A549 (cell line): ENCODE measurements around the gene METTL25B. TPM values are rescaled to one million over a fixed set of nuclear protein-coding genes. Genes with fewer than 3 reads are reported as not detected.

Experiments used
- ATAC-seq, 2 experiments: fragments of 200-7000 bp in 1 of 2; fragments of >200 bp in 1 of 2; cut with Nextera tagmentation in 1 of 2; cut with Tn5 transposase in 1 of 2; 3 replicates each; pipeline versions ENCODE4 v1.8.0 to v1.9.1; 2018 to 2020; ENCODE audit warnings: mild to moderate bottlenecking in 1 of 2, moderate library complexity in 1 of 2
- CTCF ChIA-PET: fragments of 300-600 bp; sonication (Branson Sonifier 250); formaldehyde crosslinking; extraction: SDS; loops from one replicate; lab custom pipeline; 2021; ENCODE audit warnings: antibody characterized with exemption, inconsistent platforms; lab: Yijun Ruan, JAX
- POLR2A ChIA-PET: fragments of 350-600 bp; formaldehyde crosslinking; extraction: SDS; loops from one replicate; lab custom pipeline; 2021; ENCODE audit warnings: antibody characterized with exemption, inconsistent platforms; lab: Yijun Ruan, JAX
- DNase-seq, 2 experiments: peaks; one replicate each; pipeline versions ENCODE4 v3.0.0 to v3.0.0-alpha.2; 2011 to 2016; ENCODE audit warnings: low read depth in 1 of 2, low spot score in 1 of 2
- FAIRE-seq: peaks from 2 replicates; lab custom pipeline; 2011; peaks lifted over from hg19 to GRCh38; lab: Jason Lieb, UNC
- H3K27ac ChIP-seq, 2 experiments: fragments of >200 bp; sonication (Bioruptor Twin); formaldehyde crosslinking; 3 replicates each; pipeline ENCODE4 v1.5.1; 2016 to 2017
- H3K4me1 ChIP-seq: fragments of >200 bp; sonication (Bioruptor Twin); formaldehyde crosslinking; 3 replicates; pipeline ENCODE4 v1.6.1; 2016
- H3K4me2 ChIP-seq: fragments of >200 bp; sonication (Bioruptor Twin); formaldehyde crosslinking; 3 replicates; pipeline ENCODE4 v1.6.1; 2016
- H3K4me3 ChIP-seq: fragments of >200 bp; sonication (Bioruptor Twin); formaldehyde crosslinking; 3 replicates; pipeline ENCODE4 v1.5.1; 2016
- H3K9me3 ChIP-seq: fragments of >200 bp; sonication (Bioruptor Twin); formaldehyde crosslinking; 3 replicates; pipeline ENCODE4 v1.6.1; 2016
- CBX2 ChIP-seq: fragments of 200-600 bp; sonication (generic); IDR thresholded peaks from 2 replicates; pipeline ENCODE4 v1.6.1; 2016; ENCODE audit warnings: low read depth, mild to moderate bottlenecking, borderline replicate concordance
- CBX8 ChIP-seq: fragments of 200-600 bp; sonication (generic); IDR thresholded peaks from 2 replicates; pipeline ENCODE4 v1.6.1; 2016
- CHD2 ChIP-seq: fragments of 150-350 bp; IDR thresholded peaks from 2 replicates; pipeline ENCODE4 v1.6.1; 2014; ENCODE audit warnings: low read length; ENCODE audit not compliant: partially characterized antibody
- FOXS1 ChIP-seq: fragments of 250-450 bp; sonication (Bioruptor Pico); IDR thresholded peaks from 2 replicates; pipeline ENCODE4 v1.5.0; 2020; ENCODE audit warnings: mild to moderate bottlenecking, moderate library complexity
- HEYL ChIP-seq: fragments of 250-450 bp; sonication (Bioruptor Pico); IDR thresholded peaks from 2 replicates; pipeline ENCODE4 v1.8.0; 2021; ENCODE audit warnings: mild to moderate bottlenecking, moderate library complexity
- HOXA7 ChIP-seq: fragments of 250-450 bp; sonication (Bioruptor Pico); IDR thresholded peaks from 2 replicates; pipeline ENCODE4 v1.5.0; 2020; ENCODE audit warnings: mild to moderate bottlenecking, moderate library complexity
- KDM5A ChIP-seq: fragments of 200-600 bp; sonication (generic); IDR thresholded peaks from 2 replicates; pipeline ENCODE4 v1.6.1; 2016; ENCODE audit warnings: antibody characterized with exemption, mild to moderate bottlenecking
- MAFK ChIP-seq: fragments of 450-650 bp; IDR thresholded peaks from 2 replicates; pipeline ENCODE4 v1.6.1; 2014; ENCODE audit not compliant: partially characterized antibody
- NPAS2 ChIP-seq: fragments of 250-450 bp; sonication (Bioruptor Pico); IDR thresholded peaks from 2 replicates; pipeline ENCODE4 v1.8.0; 2022; ENCODE audit warnings: mild to moderate bottlenecking, moderate library complexity, borderline replicate concordance
- PHF8 ChIP-seq: fragments of 200-600 bp; sonication (generic); IDR thresholded peaks from 2 replicates; pipeline ENCODE4 v1.6.1; 2016; ENCODE audit warnings: low read depth, mild to moderate bottlenecking, antibody characterized with exemption, moderate library complexity, borderline replicate concordance
- RARB ChIP-seq: fragments of 250-450 bp; sonication (Bioruptor Pico); IDR thresholded peaks from 2 replicates; pipeline ENCODE4 v1.8.0; 2021; ENCODE audit warnings: mild to moderate bottlenecking, moderate library complexity
- RCOR1 ChIP-seq: fragments of 150-350 bp; IDR thresholded peaks from 2 replicates; pipeline ENCODE4 v1.6.1; 2014; ENCODE audit warnings: antibody characterized with exemption, low read length, low read depth
- RNF2 ChIP-seq: fragments of 200-600 bp; sonication (generic); IDR thresholded peaks from 2 replicates; pipeline ENCODE4 v1.6.1; 2016; ENCODE audit warnings: low read depth, mild to moderate bottlenecking, antibody characterized with exemption, moderate library complexity, borderline replicate concordance
- TP53 ChIP-seq: fragments of 250-450 bp; sonication (Bioruptor Pico); IDR thresholded peaks from 2 replicates; pipeline ENCODE4 v1.5.0; 2021; ENCODE audit warnings: mild to moderate bottlenecking, moderate library complexity
- ZC3H11A ChIP-seq: fragments of 450-650 bp; IDR thresholded peaks from 2 replicates; pipeline ENCODE4 v1.6.1; 2014; ENCODE audit warnings: antibody characterized with exemption, mild to moderate bottlenecking
- ZFP36 ChIP-seq: fragments of 450-650 bp; IDR thresholded peaks from 2 replicates; pipeline ENCODE4 v1.6.1; 2014; ENCODE audit warnings: borderline replicate concordance; ENCODE audit not compliant: partially characterized antibody
- WGBS: methylation state at CpG from one replicate; pipeline ENCODE4 v1.1.6; 2017; ENCODE audit errors: missing lambda C conversion rate; 5-methylcytosine and 5-hydroxymethylcytosine counted together
- polyA plus RNA-seq, 4 experiments: library from polyadenylated mRNA; depleted of rRNA in 3 of 4; stranded (reverse); fragments of >200 nt; fragmentation: RNase III in 1 of 4; extraction: RNeasy Plus Mini Kit Qiagen cat#74134 plus additional on column Dnase treatment in 1 of 4; gene quantifications; 2 replicates in 3 of 4; 3 replicates in 1 of 4; pipeline ENCODE4 v1.2.3, GENCODE V29; 2011 to 2017
- TF ChIP-seq, protein P1 (sequence below): fragments of 150-350 bp; IDR thresholded peaks from 2 replicates; pipeline ENCODE4 v1.6.1; 2014; ENCODE audit warnings: low read depth, mild to moderate bottlenecking, low read length
- TF ChIP-seq, protein P2 (sequence below): fragments of >200 bp; sonication (Bioruptor Twin); formaldehyde crosslinking; IDR thresholded peaks from 3 replicates; pipeline ENCODE4 v1.5.1; 2016
- TF ChIP-seq, protein P3 (sequence below): fragments of >200 bp; sonication (Bioruptor Twin); formaldehyde crosslinking; IDR thresholded peaks from 2 replicates; pipeline ENCODE4 v1.6.1; 2016
- TF ChIP-seq, protein P4 (sequence below): fragments of 250-450 bp; sonication (Bioruptor Pico); IDR thresholded peaks from 2 replicates; pipeline ENCODE4 v1.5.0; 2020; ENCODE audit warnings: low read depth, mild to moderate bottlenecking, moderate library complexity
- TF ChIP-seq, protein P5 (sequence below): fragments of >200 bp; sonication (Bioruptor Twin); formaldehyde crosslinking; IDR thresholded peaks from 3 replicates; pipeline ENCODE4 v1.6.1; 2016
- TF ChIP-seq, protein P6 (sequence below): IDR thresholded peaks from 2 replicates; pipeline ENCODE4 v1.6.1; 2012
- TF ChIP-seq, protein P7 (sequence below): fragments of 450-650 bp; IDR thresholded peaks from 2 replicates; pipeline ENCODE4 v1.6.1; 2014; ENCODE audit warnings: antibody characterized with exemption
- TF ChIP-seq, protein P8 (sequence below): IDR thresholded peaks from 2 replicates; pipeline ENCODE4 v1.6.1; 2012; ENCODE audit warnings: low read depth, borderline replicate concordance

The METTL25B gene
- polyA plus RNA-seq, 2 of the 4 experiments (the other 2 are of a cell fraction) = 16.7 to 18.5 TPM

DNA sequence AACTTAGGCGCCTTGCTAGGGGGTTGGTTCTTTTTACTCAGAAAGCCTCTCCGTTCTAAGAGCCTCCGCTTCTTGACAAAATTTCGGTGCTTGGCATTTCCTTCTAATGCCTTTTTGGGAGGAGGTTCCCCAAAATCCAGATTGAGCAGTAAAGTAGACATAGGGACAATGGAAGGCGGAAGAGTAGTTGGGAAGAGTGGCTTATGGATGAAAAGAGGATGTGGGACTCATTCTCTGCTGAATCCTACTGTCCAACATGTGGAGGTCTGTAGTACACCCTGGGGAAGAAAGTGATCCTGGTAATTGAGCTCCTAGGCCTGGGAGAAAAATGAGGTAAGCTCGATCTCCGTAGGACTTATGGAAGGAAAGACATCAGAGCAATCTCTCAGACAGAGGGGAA, 777 bp upstream of the METTL25B start:
- no peak for ATAC-seq
- H3K27ac ChIP-seq = peak overlapping the region; percentile 93
- H3K9me3 ChIP-seq = no peaks in the 10 kb centered on the region
- peak overlapping the region; percentile 95 for H3K4me2 ChIP-seq
- H3K4me1 ChIP-seq = peaks cover 35% of the 10 kb centered on the region
- FAIRE-seq = no peak
- POLR2A ChIA-PET = interaction anchor here (1.2 to 4.4 kb wide), 7 partner anchors 9 to 48 kb away, joined by 4 to 90 read pairs (median 21); partner anchors contain the start of genes HDGF, MRPL24 and PRCC
- DNase-seq = no peak
- CTCF ChIA-PET = interaction anchor here (1.1 to 42.3 kb wide), 27 partner anchors 8 to 254 kb away, joined by 3 to 2258 read pairs (median 21); partner anchors contain the start of genes CRABP2, HDGF, INSRR and MRPL24
- WGBS = 47% methylated on average over 7 of the region's 7 CpGs
- H3K4me3 ChIP-seq = peak overlapping the region; percentile 89
- TF ChIP-seq RNF2 (no peak), KDM5A (no peak)
- TF ChIP-seq, protein P1, sequence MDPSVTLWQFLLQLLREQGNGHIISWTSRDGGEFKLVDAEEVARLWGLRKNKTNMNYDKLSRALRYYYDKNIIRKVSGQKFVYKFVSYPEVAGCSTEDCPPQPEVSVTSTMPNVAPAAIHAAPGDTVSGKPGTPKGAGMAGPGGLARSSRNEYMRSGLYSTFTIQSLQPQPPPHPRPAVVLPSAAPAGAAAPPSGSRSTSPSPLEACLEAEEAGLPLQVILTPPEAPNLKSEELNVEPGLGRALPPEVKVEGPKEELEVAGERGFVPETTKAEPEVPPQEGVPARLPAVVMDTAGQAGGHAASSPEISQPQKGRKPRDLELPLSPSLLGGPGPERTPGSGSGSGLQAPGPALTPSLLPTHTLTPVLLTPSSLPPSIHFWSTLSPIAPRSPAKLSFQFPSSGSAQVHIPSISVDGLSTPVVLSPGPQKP = no peak
- TF ChIP-seq, all 56 proteins: peak for 0

DNA sequence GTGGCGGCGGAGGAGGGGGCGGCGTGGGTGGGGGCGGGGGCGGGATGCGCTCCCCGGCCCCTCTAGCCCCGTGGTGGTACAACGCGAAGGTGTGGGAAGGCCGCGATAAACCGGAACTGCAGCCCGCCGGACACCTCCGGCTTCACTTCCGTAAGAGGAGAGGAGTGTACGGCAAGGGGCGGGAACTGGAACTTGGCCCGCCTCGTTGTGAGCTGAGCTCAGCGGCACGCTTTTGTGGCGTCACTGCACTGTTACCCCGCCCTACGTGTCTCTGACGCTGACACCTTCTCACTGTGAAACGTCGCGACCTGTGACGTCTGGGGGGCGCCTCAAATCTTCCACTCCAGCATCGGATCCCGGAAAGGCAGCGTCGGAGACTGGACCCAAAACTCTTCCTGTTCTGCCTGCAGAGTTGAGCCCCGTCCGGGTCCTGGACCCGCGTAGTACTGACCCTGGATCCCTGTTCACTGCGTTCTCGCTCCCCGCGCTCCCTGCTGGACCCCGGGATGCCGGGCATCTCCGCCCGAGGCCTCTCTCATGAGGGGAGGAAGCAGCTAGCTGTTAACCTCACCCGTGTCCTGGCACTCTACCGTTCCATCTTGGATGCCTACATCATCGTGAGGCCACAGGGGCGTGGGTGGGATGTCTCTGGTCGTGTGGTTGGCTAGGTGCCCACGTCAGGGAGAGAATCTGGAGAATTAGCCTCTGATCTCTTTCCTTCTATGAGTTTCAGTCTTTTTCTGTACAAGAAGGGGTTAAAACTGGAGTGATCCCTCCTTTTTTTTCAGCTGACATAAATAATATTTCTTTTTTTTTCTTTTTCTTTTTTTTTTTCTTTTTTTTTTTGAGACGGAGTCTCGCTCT, 562 bp downstream of the METTL25B start, which contains the start of gene ISG20L2:
Gene ISG20L2, minus strand, starts transcription at position 168 of the 864 bp plus-strand sequence. CDS start 1,114 bp downstream, outside the sequence.
- FAIRE-seq (no peak), ATAC-seq (peak; percentile 87 to 89), DNase-seq (peak; percentile 94 to 99)
- CTCF ChIA-PET = interaction anchor here (1.1 to 42.3 kb wide), 9 partner anchors 14 to 162 kb away, joined by 3 to 2258 read pairs (median 108); partner anchors contain the start of genes CRABP2, INSRR, MRPL24 and NES
- peak within 1 kb of the TSS; percentile 93 for H3K27ac ChIP-seq
- POLR2A ChIA-PET = interaction anchor here (0.6 to 4.4 kb wide), 31 partner anchors 8 to 228 kb away, joined by 3 to 90 read pairs (median 6); partner anchors contain the start of genes HDGF, MEF2D, MRPL24 and PRCC
- 5% methylated on average over 50 of the region's 57 CpGs for WGBS
- H3K4me2 ChIP-seq = peak within 1 kb of the TSS; percentile 95
- peaks cover 35% of the 10 kb centered on the region for H3K4me1 ChIP-seq
- peak within 1 kb of the TSS; percentile 89 for H3K4me3 ChIP-seq
- H3K9me3 ChIP-seq = no peaks in the 10 kb centered on the region
- no peak for TF ChIP-seq HOXA7
- no peak for TF ChIP-seq RARB (CRISPR knock-in tag)
- TF ChIP-seq, protein P2, sequence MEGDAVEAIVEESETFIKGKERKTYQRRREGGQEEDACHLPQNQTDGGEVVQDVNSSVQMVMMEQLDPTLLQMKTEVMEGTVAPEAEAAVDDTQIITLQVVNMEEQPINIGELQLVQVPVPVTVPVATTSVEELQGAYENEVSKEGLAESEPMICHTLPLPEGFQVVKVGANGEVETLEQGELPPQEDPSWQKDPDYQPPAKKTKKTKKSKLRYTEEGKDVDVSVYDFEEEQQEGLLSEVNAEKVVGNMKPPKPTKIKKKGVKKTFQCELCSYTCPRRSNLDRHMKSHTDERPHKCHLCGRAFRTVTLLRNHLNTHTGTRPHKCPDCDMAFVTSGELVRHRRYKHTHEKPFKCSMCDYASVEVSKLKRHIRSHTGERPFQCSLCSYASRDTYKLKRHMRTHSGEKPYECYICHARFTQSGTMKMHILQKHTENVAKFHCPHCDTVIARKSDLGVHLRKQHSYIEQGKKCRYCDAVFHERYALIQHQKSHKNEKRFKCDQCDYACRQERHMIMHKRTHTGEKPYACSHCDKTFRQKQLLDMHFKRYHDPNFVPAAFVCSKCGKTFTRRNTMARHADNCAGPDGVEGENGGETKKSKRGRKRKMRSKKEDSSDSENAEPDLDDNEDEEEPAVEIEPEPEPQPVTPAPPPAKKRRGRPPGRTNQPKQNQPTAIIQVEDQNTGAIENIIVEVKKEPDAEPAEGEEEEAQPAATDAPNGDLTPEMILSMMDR = no peak
- no peak for TF ChIP-seq CBX2
- TF ChIP-seq, protein P3, sequence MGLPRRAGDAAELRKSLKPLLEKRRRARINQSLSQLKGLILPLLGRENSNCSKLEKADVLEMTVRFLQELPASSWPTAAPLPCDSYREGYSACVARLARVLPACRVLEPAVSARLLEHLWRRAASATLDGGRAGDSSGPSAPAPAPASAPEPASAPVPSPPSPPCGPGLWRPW = no peak
- no peak for TF ChIP-seq ZFP36
- TF ChIP-seq PHF8 = peak; percentile 52; the same call in 1 of the 2 replicates
- TF ChIP-seq, protein P4, sequence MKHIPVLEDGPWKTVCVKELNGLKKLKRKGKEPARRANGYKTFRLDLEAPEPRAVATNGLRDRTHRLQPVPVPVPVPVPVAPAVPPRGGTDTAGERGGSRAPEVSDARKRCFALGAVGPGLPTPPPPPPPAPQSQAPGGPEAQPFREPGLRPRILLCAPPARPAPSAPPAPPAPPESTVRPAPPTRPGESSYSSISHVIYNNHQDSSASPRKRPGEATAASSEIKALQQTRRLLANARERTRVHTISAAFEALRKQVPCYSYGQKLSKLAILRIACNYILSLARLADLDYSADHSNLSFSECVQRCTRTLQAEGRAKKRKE (CRISPR knock-in tag) = no peak
- TF ChIP-seq FOXS1 = no peak
- TF ChIP-seq RCOR1 = no peak
- TF ChIP-seq NPAS2 = no peak
- TF ChIP-seq, protein P5, sequence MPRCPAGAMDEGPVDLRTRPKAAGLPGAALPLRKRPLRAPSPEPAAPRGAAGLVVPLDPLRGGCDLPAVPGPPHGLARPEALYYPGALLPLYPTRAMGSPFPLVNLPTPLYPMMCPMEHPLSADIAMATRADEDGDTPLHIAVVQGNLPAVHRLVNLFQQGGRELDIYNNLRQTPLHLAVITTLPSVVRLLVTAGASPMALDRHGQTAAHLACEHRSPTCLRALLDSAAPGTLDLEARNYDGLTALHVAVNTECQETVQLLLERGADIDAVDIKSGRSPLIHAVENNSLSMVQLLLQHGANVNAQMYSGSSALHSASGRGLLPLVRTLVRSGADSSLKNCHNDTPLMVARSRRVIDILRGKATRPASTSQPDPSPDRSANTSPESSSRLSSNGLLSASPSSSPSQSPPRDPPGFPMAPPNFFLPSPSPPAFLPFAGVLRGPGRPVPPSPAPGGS = 0 out of 3 replicates have a peak, but pooled peaks have one; percentile 15
- TF ChIP-seq CHD2 = no peak
- no peak for TF ChIP-seq KDM5A
- TF ChIP-seq MAFK = peak; percentile 35
- TF ChIP-seq, protein P6, sequence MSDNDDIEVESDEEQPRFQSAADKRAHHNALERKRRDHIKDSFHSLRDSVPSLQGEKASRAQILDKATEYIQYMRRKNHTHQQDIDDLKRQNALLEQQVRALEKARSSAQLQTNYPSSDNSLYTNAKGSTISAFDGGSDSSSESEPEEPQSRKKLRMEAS = peak; percentile 45; the same call in 1 of the 2 replicates
- no peak for TF ChIP-seq ZC3H11A
- TF ChIP-seq, protein P7, sequence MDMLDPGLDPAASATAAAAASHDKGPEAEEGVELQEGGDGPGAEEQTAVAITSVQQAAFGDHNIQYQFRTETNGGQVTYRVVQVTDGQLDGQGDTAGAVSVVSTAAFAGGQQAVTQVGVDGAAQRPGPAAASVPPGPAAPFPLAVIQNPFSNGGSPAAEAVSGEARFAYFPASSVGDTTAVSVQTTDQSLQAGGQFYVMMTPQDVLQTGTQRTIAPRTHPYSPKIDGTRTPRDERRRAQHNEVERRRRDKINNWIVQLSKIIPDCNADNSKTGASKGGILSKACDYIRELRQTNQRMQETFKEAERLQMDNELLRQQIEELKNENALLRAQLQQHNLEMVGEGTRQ = peak; percentile 26; the same call in 1 of the 2 replicates
- TF ChIP-seq, protein P8, sequence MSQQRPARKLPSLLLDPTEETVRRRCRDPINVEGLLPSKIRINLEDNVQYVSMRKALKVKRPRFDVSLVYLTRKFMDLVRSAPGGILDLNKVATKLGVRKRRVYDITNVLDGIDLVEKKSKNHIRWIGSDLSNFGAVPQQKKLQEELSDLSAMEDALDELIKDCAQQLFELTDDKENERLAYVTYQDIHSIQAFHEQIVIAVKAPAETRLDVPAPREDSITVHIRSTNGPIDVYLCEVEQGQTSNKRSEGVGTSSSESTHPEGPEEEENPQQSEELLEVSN = 0 out of 2 replicates have a peak, but pooled peaks have one; percentile 6
- TF ChIP-seq CBX8 = no peak
- TF ChIP-seq HEYL (CRISPR knock-in tag) = no peak
- TF ChIP-seq TP53 (CRISPR knock-in tag) = 0 out of 2 replicates have a peak, but pooled peaks have one; percentile 59
